HepG2 (cell line): Measurements from ENCODE around the gene MRPS7. TPM values are rescaled to one million over a fixed set of nuclear protein-coding genes. Genes with fewer than 3 reads are reported as not detected.

Experiments used
- ARID4A ChIP-seq: sonication (generic); formaldehyde crosslinking; IDR thresholded peaks from 2 replicates; pipeline ENCODE4 v1.5.0; 2020; ENCODE audit warnings: mild to moderate bottlenecking, missing genetic modification reagents, borderline replicate concordance
- ATF5 ChIP-seq: sonication (generic); formaldehyde crosslinking; IDR thresholded peaks from 2 replicates; pipeline ENCODE4 v1.4.0; 2020; ENCODE audit warnings: mild to moderate bottlenecking, low read depth, missing genetic modification reagents
- ATF6 ChIP-seq: sonication (generic); formaldehyde crosslinking; conservative IDR thresholded peaks from 2 replicates; pipeline ENCODE4 v1.4.0; 2020; ENCODE audit warnings: missing genetic modification reagents
- FOXA3 ChIP-seq: IDR thresholded peaks from 2 replicates; pipeline ENCODE4 v1.6.1; 2016; ENCODE audit warnings: missing genetic modification reagents, missing compliant biosample characterization
- GABPA ChIP-seq, 2 experiments: IDR thresholded peaks; 2 replicates each; pipeline ENCODE4 v1.6.1; 2011 to 2016; ENCODE audit warnings: low read depth in 2 of 2, low read length in 1 of 2, missing biosample characterization in 1 of 2, missing genetic modification characterization in 1 of 2
- HDAC6 ChIP-seq: fragments of 200-600 bp; sonication (generic); IDR thresholded peaks from 2 replicates; pipeline ENCODE4 v1.7.0; 2017; ENCODE audit warnings: mild to moderate bottlenecking, antibody characterized with exemption, low read length, low read depth
- KLF16 ChIP-seq, 2 experiments: sonication (generic) in 1 of 2; formaldehyde crosslinking in 1 of 2; IDR thresholded peaks; 2 replicates each; pipeline versions ENCODE4 v1.6.1 to v1.8.0; 2016 to 2023; ENCODE audit warnings: missing genetic modification reagents in 2 of 2, missing compliant biosample characterization in 1 of 2
- KLF6 ChIP-seq: IDR thresholded peaks from 2 replicates; pipeline ENCODE4 v1.8.0; 2016; ENCODE audit warnings: missing biosample characterization, missing genetic modification reagents
- NR1H2 ChIP-seq: sonication (generic); formaldehyde crosslinking; IDR thresholded peaks from 2 replicates; pipeline ENCODE4 v1.8.1; 2022; ENCODE audit warnings: low read depth, missing genetic modification reagents, borderline replicate concordance
- TP53 ChIP-seq: sonication (generic); formaldehyde crosslinking; conservative IDR thresholded peaks from 2 replicates; pipeline ENCODE4 v1.4.0; 2020; ENCODE audit warnings: missing genetic modification reagents
- YEATS4 ChIP-seq: sonication (generic); formaldehyde crosslinking; IDR thresholded peaks from 2 replicates; pipeline ENCODE4 v1.4.0; 2020; ENCODE audit warnings: missing genetic modification reagents, borderline replicate concordance
- ZNF335 ChIP-seq: sonication (generic); formaldehyde crosslinking; IDR thresholded peaks from 2 replicates; pipeline ENCODE4 v1.4.0; 2020; ENCODE audit warnings: missing genetic modification reagents
- polyA plus RNA-seq, 8 experiments: library from polyadenylated mRNA; depleted of rRNA in 3 of 8; stranded (reverse) in 7 of 8; unstranded in 1 of 8; fragments of >200 nt; fragmentation: Illumina TruSeq in 4 of 8; extraction: Trizol in 4 of 8; gene quantifications; 2 replicates each; pipeline versions ENCODE4 v1.2.1 to v1.2.3, GENCODE V29; 2011 to 2016; ENCODE audit warnings: low read depth in 4 of 8, missing spikeins in 1 of 8, mixed read lengths in 1 of 8; ENCODE audit not compliant: insufficient read depth in 1 of 8
- total RNA-seq, 5 experiments: library from RNA; depleted of rRNA; stranded (reverse); fragments of >200 nt; fragmentation: Illumina TruSeq; extraction: Trizol; gene quantifications; 2 replicates each; pipeline ENCODE4 v1.2.3, GENCODE V29; 2016; ENCODE audit warnings: low read depth in 1 of 5
- TF ChIP-seq, protein P1 (sequence below): sonication (generic); formaldehyde crosslinking; IDR thresholded peaks from 2 replicates; pipeline ENCODE4 v1.9.0; 2022; ENCODE audit warnings: missing genetic modification reagents, mild to moderate bottlenecking, borderline replicate concordance
- TF ChIP-seq, protein P2 (sequence below): sonication (generic); formaldehyde crosslinking; IDR thresholded peaks from 2 replicates; pipeline ENCODE4 v1.4.0; 2020; ENCODE audit warnings: missing genetic modification reagents; ENCODE audit errors: not compliant biosample characterization

Gene MRPS7
- total and polyA plus RNA-seq, 2 of the 13 experiments (the other 11 are each of a cell fraction or from before 2014, with no cell fraction given): 97.0 to 162 TPM

DNA sequence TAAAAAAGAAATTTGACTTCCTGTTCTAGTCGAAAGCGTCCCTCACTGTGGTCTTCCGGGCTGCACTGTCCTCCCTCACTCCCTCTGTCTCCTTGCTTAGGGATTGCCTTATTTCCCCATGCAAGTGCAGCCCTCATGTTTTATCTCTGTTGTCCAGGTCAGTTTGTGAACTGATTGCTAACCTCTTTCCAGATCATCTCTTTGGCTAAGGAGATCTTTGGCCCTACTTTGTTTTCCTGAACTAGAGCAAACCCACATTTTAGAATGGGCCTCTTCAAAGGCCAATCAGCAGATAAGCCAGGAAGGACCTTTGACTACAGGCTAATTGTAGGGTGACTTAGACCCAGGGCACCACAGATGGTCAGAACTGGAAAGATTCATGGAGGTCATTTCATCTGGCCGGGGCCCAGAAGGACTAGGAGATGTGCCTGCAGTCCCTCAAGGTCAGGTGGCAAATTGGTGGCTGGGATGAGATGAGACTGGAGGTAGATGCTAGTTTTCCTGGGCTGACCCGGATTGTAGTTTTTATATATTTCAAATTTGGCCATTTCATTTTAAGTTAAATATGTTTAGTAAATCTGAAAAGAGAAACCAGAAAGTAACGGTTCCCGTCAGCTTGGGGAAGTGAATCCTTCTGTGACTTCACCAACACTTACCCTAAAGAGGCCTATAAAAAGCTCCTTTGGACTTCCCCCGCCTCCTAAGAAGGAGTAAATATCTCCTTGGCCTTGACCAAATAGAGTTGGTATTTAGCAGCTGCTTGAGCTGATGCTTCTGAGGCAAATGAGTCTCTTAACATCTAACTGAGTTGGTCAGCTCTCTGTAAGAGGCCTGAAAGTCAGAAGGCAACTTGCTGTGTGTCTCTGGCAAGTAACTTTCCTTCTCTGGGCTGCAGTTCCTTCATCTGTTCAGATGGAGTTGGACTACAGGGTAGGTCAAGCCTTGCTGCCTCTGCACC, 33.8 kb downstream of the MRPS7 start (continued):
- 0 out of 2 replicates have a peak, but pooled peaks have one; percentile 29 for TF ChIP-seq TP53 (CRISPR knock-in tag)
- TF ChIP-seq, protein P1, sequence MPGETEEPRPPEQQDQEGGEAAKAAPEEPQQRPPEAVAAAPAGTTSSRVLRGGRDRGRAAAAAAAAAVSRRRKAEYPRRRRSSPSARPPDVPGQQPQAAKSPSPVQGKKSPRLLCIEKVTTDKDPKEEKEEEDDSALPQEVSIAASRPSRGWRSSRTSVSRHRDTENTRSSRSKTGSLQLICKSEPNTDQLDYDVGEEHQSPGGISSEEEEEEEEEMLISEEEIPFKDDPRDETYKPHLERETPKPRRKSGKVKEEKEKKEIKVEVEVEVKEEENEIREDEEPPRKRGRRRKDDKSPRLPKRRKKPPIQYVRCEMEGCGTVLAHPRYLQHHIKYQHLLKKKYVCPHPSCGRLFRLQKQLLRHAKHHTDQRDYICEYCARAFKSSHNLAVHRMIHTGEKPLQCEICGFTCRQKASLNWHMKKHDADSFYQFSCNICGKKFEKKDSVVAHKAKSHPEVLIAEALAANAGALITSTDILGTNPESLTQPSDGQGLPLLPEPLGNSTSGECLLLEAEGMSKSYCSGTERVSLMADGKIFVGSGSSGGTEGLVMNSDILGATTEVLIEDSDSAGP (CRISPR knock-in tag): no peak
- no peak for TF ChIP-seq HDAC6
- no peak for TF ChIP-seq GABPA (IDR thresholded peaks at IDR 0.05; ENCODE audit: low read depth, low read length)
- peak; percentile 55 for TF ChIP-seq GABPA (CRISPR knock-in tag; IDR thresholded peaks at IDR 0.05; ENCODE audit: low read depth)
- no peak for TF ChIP-seq NR1H2 (CRISPR knock-in tag)
- peak; percentile 73; the same call in 1 of the 2 replicates for TF ChIP-seq ARID4A (CRISPR knock-in tag)
- peak; percentile 74 for TF ChIP-seq FOXA3 (CRISPR knock-in tag)
- peak in 1 of 2 experiments; percentile 83; a peak in 2 of 4 replicates for TF ChIP-seq KLF16 (CRISPR knock-in tag; IDR thresholded peaks at IDR 0.05)
- 0 out of 2 replicates have a peak, but pooled peaks have one; percentile 31 for TF ChIP-seq KLF6 (CRISPR knock-in tag)
- TF ChIP-seq, protein P2, sequence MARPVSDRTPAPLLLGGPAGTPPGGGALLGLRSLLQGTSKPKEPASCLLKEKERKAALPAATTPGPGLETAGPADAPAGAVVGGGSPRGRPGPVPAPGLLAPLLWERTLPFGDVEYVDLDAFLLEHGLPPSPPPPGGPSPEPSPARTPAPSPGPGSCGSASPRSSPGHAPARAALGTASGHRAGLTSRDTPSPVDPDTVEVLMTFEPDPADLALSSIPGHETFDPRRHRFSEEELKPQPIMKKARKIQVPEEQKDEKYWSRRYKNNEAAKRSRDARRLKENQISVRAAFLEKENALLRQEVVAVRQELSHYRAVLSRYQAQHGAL (CRISPR knock-in tag): no peak
- TF ChIP-seq ATF5: peak; percentile 89; the same call in 1 of the 2 replicates
- TF ChIP-seq YEATS4 (CRISPR knock-in tag): peak; percentile 76
- TF ChIP-seq ZNF335 (CRISPR knock-in tag): peak; percentile 91
- no peak for TF ChIP-seq ATF6
